ENCODE data around the gene VDAC1.

- no peak for TF ChIP-seq CTCF (IDR thresholded peaks at IDR 0.05)
- no peak for TF ChIP-seq EZH2 (IDR thresholded peaks at IDR 0.05; ENCODE audit: borderline replicate concordance, insufficient read depth, low read depth, low read length, poor library complexity, severe bottlenecking)
Measured at GRCh38 chr5:134046801-134047686, 42.3 kb upstream of the VDAC1 start.
